ENCODE results near the gene ST3GAL2. TPM values are rescaled to one million over a fixed set of nuclear protein-coding genes. Genes with fewer than 3 reads are reported as not detected.
A peak's percentile ranks its signal among the peaks of the same experiment; 100 is the strongest.

ST3GAL2 gene, protein sequence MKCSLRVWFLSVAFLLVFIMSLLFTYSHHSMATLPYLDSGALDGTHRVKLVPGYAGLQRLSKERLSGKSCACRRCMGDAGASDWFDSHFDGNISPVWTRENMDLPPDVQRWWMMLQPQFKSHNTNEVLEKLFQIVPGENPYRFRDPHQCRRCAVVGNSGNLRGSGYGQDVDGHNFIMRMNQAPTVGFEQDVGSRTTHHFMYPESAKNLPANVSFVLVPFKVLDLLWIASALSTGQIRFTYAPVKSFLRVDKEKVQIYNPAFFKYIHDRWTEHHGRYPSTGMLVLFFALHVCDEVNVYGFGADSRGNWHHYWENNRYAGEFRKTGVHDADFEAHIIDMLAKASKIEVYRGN
- total RNA-seq (10 to 100 TPM in 2 of 6 donors, 1 to 10 TPM in 4; 3.5 to 16.2 (median 4.6) TPM), polyA plus RNA-seq (1 to 10 TPM; 4.2 to 5.8 TPM)

DNA sequence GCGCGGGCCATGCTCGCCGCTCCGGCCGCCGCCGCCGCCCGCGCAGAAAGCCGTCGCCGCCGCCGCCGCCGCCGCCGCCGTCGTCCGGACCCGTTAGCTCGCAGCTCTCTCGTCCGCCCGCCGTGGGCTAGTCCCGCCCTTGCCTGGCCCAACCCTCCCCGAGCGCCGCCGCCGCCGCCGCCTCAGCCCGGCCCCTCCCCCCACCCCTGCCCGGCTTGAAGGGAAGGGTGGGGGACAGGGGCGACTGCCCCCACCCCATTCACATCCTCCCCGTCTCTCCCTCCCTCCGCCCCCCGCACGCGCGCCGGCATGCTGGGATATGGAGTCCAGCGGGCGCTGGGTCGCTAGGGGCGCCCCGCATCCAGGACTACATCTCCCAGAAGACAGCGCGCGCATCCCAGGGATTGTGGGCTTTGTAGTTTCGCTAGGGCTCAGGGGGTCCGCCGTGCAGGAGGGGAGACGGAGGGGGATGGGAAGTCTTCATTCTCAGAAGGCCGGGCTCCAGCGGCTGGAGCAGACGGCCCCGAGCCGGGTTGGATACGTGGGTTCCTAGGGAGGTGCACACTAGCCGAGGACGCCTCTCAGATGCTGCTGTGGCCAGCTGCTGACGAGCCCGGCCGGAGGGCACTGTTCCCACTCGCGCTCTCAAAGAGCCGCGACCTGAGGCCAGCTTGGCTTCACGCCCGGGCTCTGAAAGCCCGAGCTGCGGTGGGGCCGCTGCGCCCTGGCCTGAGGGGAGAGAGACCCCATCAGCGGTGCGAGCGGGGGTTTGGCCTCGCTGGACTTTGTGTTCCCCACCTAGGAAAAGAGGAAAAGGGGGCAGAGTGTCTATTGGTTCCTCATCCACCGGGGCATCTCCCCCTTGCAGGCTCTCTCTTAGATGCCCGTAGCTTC, at the start of gene ST3GAL2:
ST3GAL2 (minus strand) TSS at position 132 of the 894 bp plus-strand sequence. CDS start 40,570 bp downstream, outside the sequence.
- Histone ChIP-seq H3K4me3 (peak within 1 kb of the TSS; percentile 56 to 71 (median 68)), H3K9me3 (no peaks in the 10 kb centered on the region), H3K4me1 (peaks cover 0 to 4% (median 0%) of the 10 kb centered on the region in 3 donors), H3K27ac (peak within 1 kb of the TSS in 2 of 4 donors; percentile 6 to 36), H3K27me3 (no peaks in the 10 kb centered on the region), H3K36me3 (no peaks in the 10 kb centered on the region)
- intact Hi-C loops (cut with DNase I): no loop called here
- TF ChIP-seq, protein P1, sequence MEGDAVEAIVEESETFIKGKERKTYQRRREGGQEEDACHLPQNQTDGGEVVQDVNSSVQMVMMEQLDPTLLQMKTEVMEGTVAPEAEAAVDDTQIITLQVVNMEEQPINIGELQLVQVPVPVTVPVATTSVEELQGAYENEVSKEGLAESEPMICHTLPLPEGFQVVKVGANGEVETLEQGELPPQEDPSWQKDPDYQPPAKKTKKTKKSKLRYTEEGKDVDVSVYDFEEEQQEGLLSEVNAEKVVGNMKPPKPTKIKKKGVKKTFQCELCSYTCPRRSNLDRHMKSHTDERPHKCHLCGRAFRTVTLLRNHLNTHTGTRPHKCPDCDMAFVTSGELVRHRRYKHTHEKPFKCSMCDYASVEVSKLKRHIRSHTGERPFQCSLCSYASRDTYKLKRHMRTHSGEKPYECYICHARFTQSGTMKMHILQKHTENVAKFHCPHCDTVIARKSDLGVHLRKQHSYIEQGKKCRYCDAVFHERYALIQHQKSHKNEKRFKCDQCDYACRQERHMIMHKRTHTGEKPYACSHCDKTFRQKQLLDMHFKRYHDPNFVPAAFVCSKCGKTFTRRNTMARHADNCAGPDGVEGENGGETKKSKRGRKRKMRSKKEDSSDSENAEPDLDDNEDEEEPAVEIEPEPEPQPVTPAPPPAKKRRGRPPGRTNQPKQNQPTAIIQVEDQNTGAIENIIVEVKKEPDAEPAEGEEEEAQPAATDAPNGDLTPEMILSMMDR (IDR thresholded peaks at IDR 0.05): no peak
- DNase-seq (peak; percentile 89 to 96 (median 92)), ATAC-seq (peak; percentile 98), FAIRE-seq (no peak)
- WGBS, 2 donors: 2 to 6% methylated on average over 46 to 86 of the region's 86 CpGs

DNA sequence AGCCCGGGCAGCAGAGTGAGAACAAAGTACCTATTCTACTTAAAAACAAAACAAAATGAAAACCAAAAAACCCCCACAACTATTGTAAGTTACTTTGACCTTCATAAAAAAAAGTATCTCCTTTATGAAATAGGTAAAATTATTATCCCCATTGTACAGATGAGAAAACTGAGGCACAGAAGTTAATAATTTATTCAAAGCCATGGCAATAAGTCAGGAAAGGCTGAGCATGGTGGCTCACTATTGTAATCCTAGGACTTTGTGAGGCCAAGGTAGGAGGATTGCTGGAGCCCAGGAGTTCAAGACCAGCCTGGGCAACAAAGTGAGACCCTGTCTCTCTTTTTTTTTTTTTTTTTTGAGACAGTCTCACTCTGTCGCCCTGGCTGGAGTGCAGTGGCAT, 46.0 kb upstream of the ST3GAL2 start:
- no peak for DNase-seq
- no peak for FAIRE-seq
- no peaks in the 10 kb centered on the region for H3K4me1 ChIP-seq
- H3K4me3 ChIP-seq: no peak overlapping the region
- TF ChIP-seq, protein P1 (IDR thresholded peaks at IDR 0.05): no peak
- 94 to 95% methylated on average over 2 of the region's 2 CpGs for WGBS, 2 donors
- peaks cover 0 to 28% (median 4%) of the 10 kb centered on the region in 3 donors for H3K36me3 ChIP-seq
- intact Hi-C loops (cut with DNase I): no loop called here
- no peak overlapping the region for H3K27ac ChIP-seq
- ATAC-seq: no peak
- H3K27me3 ChIP-seq: no peaks in the 10 kb centered on the region
- no peaks in the 10 kb centered on the region for H3K9me3 ChIP-seq

DNA sequence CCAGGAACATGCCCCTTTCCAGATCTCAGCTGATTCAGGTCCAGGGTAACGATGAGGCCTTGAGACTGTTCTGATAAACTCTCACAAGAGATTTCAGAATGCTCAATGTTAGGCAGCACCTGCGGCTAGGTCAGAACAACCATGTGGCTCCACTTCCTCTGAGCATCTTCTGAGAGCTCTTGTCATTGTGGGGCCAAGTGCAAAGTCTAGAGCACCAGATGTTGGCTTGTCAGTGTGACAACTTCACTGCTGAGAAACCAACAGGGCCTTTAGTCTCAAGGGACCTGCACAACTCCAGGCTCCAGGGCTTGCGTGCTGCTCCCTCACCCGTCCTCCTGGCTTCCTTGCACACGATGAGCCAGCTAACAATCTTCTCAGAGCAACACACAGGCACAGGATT, 44.5 kb upstream of the ST3GAL2 start:
- Histone ChIP-seq H3K27ac (no peak overlapping the region), H3K36me3 (peaks cover 0 to 25% (median 0%) of the 10 kb centered on the region in 3 donors), H3K4me1 (no peaks in the 10 kb centered on the region), H3K27me3 (no peaks in the 10 kb centered on the region), H3K4me3 (no peak overlapping the region), H3K9me3 (no peaks in the 10 kb centered on the region)
- 83 to 87% methylated on average over 5 of the region's 5 CpGs for WGBS, 2 donors
- intact Hi-C loops (cut with DNase I): no loop called here
- no peak for FAIRE-seq
- DNase-seq: no peak
- TF ChIP-seq, protein P1 (IDR thresholded peaks at IDR 0.05): no peak
- ATAC-seq: no peak

DNA sequence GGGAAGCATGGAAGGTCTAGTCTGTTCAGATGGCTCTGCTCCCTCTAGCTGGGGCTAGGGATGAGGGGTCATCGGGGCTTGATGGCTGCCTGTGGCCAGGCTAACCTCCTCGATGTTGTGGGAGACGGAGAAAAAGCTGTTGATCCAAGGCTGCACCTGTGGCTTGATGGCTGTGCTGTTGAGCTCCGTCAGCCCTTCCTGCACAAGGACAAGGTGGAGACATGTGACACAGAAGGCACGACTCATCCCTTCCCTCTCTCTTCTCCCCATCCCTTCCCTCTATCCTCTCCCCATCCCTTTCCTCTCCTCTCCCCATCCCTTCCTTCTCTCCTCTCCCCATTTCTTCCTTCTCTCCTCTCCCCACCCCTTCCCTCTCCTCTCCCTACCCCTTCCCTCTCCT, 43.7 kb upstream of the ST3GAL2 start:
- no peak overlapping the region for H3K4me3 ChIP-seq
- 83 to 84% methylated on average over 5 of the region's 5 CpGs for WGBS, 2 donors
- no peak overlapping the region for H3K27ac ChIP-seq
- intact Hi-C loops (cut with DNase I): no loop called here
- DNase-seq: no peak
- H3K27me3 ChIP-seq: no peaks in the 10 kb centered on the region
- no peaks in the 10 kb centered on the region for H3K9me3 ChIP-seq
- no peak for FAIRE-seq
- no peak for ATAC-seq
- TF ChIP-seq, protein P1 (IDR thresholded peaks at IDR 0.05): no peak
- H3K4me1 ChIP-seq: no peaks in the 10 kb centered on the region
- peaks cover 0 to 25% (median 0%) of the 10 kb centered on the region in 3 donors for H3K36me3 ChIP-seq
